IPS DF 4.7 (cell line): ENCODE data around the gene PDZD7.

Source experiments
- DNase-seq: peaks from one replicate; pipeline ENCODE4 v3.0.0-alpha.2; 2013; ENCODE audit warnings: low spot score; ENCODE audit errors: extremely low read depth

PDZD7 gene

DNA sequence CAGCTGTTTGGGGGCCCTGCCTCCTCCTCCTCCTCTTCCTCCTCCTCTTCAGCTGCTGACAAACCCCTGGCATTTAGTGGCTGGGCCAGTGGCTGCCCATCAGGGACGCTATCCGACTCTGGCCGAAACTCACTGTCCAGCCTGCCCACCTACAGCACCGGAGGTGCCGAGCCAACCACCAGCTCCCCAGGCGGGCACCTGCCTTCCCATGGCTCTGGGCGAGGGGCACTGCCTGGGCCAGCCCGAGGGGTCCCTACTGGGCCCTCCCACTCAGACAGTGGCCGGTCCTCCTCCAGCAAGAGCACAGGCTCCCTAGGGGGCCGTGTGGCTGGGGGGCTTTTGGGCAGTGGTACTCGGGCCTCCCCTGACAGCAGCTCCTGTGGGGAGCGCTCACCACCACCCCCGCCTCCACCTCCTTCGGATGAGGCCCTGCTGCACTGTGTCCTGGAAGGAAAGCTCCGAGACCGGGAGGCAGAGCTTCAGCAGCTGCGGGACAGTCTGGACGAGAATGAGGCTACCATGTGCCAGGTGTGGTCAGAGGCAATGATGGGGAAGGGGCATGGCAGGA lies 27.2 kb downstream of the PDZD7 start:
- DNase-seq = no peak

DNA sequence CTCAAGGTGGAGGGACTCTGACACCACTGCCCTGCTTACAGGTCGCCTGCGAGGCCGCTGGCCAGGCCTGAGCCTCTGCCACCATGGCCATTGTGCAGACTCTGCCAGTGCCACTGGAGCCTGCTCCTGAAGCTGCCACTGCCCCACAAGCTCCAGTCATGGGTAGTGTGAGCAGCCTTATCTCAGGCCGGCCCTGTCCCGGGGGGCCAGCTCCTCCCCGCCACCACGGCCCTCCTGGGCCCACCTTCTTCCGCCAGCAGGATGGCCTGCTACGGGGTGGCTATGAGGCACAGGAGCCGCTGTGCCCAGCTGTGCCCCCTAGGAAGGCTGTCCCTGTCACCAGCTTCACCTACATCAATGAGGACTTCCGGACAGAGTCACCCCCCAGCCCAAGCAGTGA lies 28.5 kb downstream of the PDZD7 start:
- DNase-seq = no peak

DNA sequence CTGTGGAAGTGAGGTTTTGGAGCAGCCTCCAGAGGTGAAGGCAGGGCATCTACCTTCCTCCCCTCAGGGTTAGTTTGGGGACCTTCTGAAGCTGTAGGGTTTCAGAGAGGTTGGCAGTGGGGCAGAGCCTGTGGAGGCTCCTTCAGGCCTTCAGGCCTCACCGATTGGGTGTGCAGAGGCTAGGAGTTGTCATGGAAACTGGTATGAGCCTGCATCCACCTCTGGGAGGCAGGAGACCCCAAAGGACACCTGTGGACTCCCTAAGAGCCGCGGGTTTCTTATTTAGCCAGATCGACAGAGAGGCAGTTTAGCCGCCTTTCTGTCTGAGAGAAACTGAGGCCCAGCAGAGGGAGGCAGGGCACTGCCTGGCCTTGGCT lies 29.3 kb downstream of the PDZD7 start:
- DNase-seq = no peak

DNA sequence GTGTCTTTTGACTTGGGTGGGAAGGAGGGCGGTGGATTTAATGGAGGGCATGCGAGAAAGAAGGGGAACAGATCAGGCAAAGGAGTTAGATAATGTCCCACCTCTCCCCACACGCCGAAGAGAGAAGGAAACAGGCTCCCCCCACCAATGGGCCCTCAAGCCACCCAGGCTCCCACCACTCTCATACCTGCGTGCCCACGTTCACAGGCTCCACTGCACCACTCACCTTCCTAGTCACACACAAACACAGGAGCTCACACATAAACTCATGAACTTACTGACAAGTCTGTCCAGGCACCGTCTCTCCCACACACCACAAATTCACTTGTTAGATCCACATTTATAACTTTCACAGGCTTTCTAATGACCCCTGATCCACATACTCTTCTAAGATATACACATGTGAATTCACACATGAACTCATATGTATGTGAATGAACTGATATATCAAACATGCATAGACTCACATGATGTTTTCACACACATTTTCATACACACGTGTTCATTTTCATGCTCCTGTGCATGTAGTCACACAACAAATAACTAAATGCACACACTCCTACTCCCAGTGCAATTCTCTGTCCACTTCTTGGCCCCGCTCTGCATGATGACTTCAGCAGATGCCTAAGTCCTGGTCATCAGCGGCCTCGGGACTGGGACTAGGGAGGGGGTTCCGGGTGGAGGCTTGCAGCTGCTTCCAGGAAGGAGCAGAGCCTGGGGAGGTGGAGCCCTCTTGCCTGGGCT lies 29.8 kb downstream of the PDZD7 start:
- no peak for DNase-seq

DNA sequence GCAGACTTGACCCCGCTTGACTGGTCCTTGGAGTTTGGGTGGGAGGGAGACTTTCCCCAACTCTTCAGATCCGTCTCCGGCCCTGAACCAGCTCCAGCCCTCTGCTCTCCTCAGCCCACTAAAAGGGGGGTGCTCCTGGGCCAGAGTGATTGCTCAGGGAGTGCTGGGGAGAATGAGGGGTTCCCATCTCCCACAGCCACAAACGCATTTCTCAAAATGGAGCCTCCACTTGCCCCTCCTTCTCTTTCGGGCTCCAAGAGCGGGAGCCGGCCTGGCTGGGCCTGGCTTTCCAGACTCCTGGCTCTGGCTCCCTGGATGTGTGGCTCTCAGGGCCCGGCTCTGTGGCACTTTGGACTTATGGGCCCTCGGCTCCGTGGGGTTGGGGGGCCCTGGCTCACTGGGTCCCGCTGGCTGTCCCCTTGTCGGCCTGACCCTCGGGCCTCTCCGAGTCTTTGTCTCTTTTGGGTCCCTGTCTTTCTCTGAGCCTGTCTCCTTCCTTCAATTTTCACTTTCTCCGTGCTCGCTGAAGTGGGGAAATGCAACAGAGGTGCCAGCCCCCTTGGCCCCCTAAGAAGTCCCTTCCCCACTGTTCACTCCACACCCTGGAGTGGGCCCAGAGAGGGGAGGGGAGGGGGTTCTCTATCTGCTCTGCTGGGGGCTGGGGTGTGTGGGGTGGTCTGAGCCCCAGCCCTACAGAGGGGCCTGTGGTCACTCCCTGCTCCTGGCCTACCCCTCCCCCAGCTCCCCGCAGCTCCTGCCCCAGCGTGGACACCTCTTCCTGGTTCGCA lies 30.6 kb downstream of the PDZD7 start:
- DNase-seq = no peak

DNA sequence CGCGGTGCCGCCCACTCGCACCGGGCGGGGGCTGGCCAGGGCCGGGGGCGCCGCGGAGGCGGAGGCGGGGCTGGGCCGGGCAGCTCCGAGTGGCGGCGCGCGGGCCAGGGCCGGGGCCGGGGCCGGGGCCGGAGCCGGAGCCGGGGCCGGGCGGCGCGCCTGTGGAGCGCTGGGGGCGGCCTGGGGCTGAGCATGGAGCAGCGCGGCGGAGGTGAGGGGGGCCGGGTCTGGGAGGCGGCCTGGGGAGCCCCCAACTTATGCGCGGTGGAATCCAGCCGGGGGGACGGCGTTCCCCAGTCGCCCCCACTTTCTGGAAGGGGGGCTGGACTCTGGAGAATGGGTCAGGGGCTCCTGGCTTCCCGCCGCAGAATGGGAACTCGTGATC lies 31.2 kb downstream of the PDZD7 start, which contains the start of gene LZTS2:
LZTS2 (plus strand) TSS at position 67 of the 385 bp plus-strand sequence. CDS start 2,731 bp downstream, outside the sequence.
- no peak for DNase-seq

DNA sequence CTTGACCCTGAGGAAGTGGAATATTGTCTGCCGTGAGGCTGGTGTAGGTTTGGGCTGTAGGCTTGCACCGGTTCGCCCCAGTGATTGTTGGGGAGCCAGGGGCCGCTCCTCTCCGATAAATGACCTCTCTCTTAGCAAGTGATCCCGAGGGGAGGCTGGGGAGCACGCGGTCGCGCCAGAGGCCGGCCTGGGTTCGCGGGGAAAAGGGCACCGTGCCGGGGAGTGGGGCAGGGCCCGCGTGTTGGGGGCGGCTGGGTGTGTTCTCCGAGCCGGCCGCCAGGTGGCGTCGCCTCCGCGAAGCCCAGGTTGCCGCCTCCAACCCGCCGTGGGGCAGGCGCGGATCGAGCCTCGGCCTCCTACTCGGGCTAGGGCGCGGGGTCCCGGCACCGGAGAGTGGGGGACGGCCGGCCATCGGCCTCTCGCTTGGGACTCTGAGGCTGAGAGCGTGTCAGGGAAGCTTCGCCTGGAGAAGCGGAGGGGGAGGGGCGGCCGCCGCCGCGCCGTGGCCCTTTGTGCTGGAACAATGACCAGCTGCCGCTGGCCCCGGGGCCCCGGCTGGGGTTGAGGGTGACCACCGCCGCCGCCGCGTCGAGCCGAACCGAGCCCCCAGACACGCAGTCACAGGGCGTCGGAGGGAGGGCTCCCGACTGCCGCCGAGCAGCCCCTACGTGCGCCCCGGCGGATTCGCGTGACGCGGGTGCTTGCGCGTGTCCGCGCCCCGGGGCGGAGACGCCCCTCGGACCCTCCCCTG lies 31.8 kb downstream of the PDZD7 start:
- no peak for DNase-seq

DNA sequence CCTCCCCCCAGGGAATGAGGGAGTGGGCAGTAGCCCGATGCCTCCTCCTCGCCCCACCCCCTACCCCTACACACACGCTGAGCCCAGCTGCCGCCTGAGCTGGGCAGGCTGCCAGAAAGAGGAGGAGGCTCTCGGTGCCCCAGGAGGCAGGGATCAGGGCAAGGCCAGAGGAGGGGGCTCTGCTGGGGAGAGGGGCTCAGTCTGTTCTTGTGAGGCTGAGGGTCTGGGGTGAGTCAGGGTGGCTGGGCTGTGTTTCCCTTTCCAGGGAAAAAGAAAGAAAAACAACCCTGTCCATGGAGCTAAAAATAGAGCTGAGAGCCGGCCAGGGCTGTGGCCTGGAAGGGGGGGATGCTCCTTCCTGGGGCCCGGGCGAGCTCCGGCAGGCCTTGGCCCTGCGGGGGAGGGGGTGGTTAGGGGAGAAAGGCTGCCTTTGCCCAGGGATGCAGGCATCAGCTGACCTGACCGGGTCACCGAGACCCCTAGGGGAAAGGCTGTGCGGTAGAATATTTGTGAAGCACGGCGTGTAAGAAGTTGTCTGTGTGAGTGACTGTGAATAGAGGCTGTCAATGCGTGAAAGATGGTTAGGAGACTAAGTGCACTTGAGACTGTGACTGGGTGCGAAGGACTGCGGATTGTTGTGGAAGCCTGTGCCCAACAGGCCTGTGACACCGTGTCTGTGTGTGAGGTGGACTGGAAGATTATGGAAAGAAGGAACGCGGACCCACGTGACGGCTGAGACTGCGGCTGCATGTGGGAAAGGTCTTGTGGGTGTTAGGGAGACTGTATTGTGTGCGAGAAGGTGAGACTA lies 32.5 kb downstream of the PDZD7 start:
- DNase-seq = no peak

DNA sequence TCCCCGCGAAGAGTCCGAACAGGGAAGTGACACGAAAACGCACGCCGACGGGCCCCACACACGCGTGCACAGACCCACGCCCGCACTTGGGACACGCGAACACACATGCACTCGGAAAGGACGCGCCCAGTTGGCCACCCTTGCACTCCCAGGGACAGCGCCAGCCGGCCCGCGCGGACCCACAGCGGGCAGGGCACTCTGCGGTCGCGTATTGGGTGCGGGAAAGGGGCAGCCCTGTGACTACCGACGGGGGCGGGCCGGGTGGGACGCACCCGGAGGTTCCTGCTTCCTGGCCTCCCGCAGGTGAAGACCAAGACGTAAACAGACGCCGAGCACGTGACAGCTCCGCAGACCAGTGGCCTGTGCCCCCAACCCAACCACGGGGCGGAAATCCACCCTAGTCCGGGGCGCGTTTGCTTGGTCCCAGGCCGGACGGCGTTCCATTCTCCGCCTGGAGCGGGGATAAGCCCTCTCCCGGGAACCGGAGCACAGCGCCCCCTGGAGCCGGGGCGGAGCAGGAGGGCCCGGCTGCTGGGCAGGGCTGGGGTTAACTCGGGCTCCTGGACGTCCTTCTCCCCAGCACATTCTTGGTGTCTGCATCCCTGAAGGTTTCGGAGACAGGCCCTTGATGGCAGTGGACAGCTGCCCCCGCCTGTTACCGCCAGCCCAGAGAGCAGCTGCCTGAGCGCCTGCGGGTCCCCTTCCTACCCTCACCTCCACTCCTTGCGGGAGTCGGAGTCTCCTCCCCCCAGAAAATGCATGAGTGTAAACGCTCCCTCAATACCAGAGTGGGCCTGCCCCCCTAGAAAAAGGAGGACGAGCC lies 33.4 kb downstream of the PDZD7 start:
- DNase-seq = no peak

DNA sequence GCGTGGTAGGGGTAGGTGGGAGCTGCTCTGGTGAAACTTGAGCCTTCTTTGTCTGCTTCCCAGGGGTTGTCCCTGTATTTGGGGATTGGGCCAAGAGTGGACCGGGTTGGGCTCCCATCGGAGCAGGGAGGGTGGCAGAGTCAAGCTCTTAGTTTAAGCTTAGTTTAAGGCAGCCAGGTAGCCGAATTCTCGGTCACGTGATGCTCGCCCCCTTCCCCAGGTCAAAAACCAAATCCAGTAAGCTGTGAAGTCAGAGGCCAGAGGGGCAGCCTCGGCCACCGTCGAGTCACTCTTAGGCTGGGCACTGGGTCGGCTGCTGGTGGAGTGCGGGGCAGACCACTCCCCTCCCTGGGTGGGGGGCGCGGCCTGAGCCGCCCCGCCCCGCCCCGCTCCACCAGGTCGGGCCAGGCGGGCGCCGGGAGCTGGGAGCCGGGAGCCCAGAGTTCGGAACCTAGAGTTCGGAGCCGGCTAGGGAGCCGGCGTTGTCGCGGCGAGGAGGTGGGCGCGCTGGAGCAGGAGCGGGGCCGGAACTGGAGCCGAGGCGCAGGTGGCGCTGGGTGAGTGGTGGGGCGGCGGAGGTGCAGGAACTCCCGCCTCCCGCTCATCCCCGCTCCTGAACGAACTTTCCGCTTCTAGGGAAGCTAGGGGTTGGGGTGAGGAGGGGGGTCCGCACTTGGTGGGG lies 34.1 kb downstream of the PDZD7 start:
- DNase-seq = no peak

DNA sequence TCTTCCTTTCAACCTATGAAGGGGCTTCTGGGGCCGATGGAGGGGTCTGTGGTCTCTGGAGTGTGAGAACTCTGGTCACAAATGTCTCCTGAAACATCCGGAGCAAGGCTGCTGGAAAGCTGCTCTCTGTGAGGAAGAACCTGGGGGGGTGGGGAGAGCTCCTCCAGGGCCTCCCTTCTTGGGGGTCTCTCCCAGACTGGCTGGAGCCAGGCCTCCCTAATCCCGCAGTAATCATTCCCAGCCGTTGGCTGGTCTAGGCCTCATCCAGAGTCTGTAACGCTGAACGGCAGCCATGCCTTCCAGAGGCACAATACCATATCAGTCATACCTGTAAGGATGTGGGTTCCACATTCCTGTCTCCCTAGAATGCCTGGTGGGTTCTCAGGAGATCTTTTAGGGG lies 35.7 kb downstream of the PDZD7 start:
- DNase-seq = no peak

DNA sequence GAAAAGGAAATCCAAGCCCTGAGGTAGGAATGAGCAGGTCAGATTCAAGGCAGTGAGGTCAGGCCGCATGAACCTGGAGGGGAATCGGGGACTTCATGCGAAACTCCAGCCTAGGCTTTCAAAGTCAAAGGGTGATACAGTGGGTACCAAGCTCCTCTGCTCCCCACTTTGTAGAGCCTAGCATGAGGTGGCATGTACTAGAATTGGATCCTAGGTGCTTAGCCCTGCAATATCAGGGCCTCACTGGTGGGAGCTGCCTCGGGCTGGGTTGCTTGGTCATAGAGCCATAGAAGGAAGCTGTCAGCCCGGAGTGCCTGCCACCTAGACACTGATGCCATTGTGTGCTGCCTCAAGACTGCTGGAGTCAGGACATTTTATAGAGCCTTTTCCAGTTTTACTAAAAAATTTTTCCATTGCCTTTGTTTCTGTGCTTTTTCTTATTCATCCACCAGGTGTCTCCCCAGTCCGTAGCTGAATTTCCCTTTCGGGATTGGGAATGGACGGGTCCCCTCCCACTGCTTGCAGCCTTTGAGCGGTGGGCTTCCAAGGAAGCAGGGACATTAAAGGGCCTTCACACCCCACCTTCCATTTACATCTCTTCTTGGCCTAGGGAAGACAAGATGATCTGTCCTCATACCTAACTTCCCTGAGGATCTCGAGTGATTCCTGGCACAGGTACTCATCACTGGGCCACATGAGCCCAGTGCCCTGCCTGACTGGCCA lies 36.8 kb downstream of the PDZD7 start:
- DNase-seq = no peak

DNA sequence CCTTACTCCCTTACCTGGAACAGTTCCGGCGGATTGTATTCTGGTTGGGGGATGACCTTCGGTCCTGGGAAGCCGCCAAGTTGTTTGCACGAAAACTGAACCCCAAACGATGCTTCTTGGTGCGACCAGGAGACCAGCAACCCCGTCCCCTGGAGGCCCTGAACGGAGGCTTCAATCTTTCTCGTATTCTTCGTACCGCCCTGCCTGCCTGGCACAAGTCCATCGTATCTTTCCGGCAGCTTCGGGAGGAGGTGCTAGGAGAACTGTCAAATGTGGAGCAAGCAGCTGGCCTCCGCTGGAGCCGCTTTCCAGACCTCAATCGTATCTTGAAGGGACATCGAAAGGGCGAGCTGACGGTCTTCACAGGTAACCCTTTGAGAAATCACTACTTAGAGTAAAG lies 41.8 kb downstream of the PDZD7 start:
- no peak for DNase-seq

DNA sequence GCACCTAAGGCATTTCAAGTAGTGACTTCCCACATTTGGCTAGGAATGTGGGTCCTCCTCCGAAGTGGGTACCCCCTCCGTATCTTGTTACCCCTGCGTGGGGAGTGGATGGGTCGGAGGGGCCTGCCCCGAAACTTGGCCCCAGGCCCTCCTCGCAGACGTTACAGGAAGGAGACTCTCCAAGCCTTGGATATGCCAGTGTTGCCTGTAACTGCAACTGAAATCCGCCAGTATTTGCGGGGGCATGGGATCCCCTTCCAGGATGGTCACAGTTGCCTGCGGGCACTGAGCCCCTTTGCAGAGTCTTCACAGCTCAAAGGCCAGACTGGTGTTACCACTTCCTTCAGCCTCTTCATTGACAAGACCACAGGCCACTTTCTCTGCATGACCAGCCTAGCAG lies 42.8 kb downstream of the PDZD7 start:
- no peak for DNase-seq

DNA sequence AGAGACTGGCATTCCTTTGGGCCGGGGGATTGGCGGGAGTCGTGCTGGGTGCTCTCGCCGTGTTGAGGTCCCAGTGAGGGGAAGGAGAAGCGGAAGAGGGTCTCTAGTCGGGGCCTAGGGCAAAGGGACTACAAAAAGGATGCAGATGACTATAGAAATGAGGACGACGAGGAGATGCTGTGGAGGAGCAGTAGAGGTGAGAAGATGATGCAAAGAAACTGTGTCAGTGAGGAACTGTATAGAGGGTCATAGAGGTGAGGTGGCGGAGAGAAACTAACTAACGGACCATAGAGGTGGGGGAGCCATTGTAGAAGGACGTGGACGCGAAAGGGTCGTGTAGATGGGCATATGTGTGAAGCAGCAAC lies 43.3 kb downstream of the PDZD7 start:
- no peak for DNase-seq

DNA sequence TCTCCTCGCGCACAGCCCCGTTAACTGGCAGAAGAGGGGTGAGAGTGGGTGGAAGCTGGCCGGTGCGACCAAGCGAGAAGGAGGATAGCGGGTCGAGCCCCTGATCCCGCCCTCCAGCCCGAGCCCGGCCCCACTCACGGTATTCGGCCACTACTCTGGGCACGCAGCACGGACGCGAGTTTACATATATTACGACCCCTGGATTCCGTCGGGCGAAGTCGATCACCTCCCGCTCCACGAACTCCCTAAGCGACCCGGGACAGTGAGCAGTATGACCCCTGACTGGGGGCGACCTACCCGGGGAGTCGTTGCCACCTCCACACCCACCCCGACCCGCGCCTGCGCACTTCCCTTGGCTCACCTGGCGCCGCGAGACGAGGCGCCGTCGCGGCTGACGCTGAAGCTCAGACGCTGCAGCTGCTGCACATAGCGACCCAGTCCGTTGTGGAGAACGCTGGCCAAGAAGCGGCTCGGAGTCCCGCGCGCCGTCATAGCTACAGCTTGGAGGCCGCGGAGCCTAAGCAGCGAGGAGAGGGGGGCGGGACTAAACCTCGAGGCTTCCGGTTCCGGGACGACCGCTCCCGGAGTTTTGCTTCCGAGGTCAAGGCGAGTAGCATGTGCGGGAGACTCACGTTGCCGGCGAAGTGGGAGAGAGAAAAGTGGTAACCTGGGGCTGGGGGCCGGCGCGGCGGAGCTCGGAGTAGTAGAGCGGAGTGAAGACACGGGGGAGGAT lies 43.8 kb downstream of the PDZD7 start, which contains the start of the genes MRPL43 and TWNK:
MRPL43 (minus strand) TSS at position 546 of the 733 bp plus-strand sequence; CDS start at position 492, 54 bp downstream.
TWNK (plus strand) TSS at position 592 of the 733 bp plus-strand sequence. CDS start 668 bp downstream, outside the sequence.
- DNase-seq = no peak

DNA sequence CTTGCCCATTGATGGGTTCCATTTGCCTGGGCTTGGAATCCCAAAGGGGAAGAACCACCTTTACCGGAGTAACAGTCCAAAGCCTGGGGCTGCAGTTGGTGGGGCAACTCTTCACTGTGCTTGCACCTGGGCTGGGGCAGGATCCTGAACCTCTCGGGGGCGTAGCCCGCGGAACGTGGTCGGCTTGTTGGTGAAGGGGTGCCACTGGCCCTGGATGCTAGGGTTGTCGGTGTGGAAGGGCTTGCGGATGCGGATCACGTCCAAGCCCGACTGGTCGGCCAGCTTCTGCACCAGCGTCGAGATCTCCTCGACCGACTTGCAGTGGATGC lies 44.3 kb downstream of the PDZD7 start:
- no peak for DNase-seq

DNA sequence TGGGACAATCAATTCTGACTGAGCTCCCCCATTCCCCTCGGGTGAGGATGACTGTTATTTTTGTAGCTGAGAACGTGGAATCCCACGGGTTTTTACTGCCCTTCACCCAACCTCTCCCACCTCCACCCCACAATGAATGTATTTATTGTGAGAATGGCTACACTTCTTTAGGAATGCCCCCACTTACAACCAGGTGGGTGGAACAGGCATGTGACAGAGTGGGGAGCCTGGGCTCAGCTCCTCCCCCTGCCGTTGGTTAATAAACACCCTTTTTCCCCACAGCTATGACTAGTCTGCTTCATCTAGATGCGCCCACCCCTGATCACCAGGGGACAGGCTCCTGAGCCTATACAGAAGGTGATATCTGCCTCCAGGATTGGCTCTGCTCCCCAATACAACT lies 45.6 kb downstream of the PDZD7 start:
- no peak for DNase-seq
